Spleen (tissue), 3 donors: ENCODE data around the gene KATNIP.

Experiments used
- POLR2A ChIP-seq, 3 donors: fragments of 450-650 bp; IDR thresholded peaks; one replicate each; pipeline ENCODE4 v1.5.1; 2017; ENCODE audit warnings: antibody characterized with exemption in 3 of 3, mild to moderate bottlenecking in 1 of 3
- POLR2AphosphoS5 ChIP-seq, 3 donors: sonication (generic); formaldehyde crosslinking; IDR thresholded peaks; one replicate each; pipeline ENCODE4 v1.5.1; 2017; ENCODE audit warnings: antibody characterized with exemption in 3 of 3

DNA sequence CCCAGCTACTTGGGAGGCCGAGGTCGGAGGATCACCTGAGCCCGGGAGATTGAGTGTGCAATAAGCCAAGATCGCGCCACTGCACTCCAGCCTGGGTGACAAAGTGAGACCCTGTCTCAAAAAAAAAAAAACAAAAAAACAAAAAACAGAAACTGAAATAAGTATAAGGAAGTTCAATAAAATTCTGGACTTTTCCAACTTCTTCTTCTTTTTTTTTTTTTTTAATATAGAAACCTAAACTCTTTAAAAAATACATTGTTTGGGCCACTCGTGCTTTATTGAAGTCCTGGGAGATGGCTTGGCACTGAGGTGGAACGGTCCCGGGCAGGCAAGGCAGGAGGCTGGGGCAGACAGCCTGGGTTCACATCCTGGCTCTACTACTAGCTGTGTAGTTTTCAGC is 36.8 kb downstream of the KATNIP start:
- TF ChIP-seq POLR2A (IDR thresholded peaks at IDR 0.05) (no peak), POLR2AphosphoS5 (IDR thresholded peaks at IDR 0.05) (no peak)
